Sigmoid colon (tissue), 7 donors: Measurements from ENCODE around the gene PHLPP1. TPM values are rescaled to one million over a fixed set of nuclear protein-coding genes. Genes with fewer than 3 reads are reported as not detected.
A peak's percentile ranks its signal among the peaks of the same experiment; 100 is the strongest.

Source experiments
- DNase-seq: peaks from one replicate; pipeline ENCODE4 v3.0.0-alpha.2; 2019
- H3K27ac ChIP-seq, 4 donors: fragments of 200-600 bp; sonication (generic); one replicate each; pipeline ENCODE4 v1.5.1; 2016 to 2019; ENCODE audit warnings: mild to moderate bottlenecking in 1 of 4
- H3K27me3 ChIP-seq, 3 donors: fragments of 200-600 bp; sonication (generic); one replicate each; pipeline ENCODE4 v1.5.1; 2019; ENCODE audit warnings: mild to moderate bottlenecking in 1 of 3
- H3K36me3 ChIP-seq, 4 donors: fragments of 200-600 bp; sonication (generic); one replicate each; pipeline ENCODE4 v1.5.1; 2016 to 2019
- H3K4me1 ChIP-seq, 4 donors: fragments of 200-600 bp; sonication (generic); one replicate each; pipeline ENCODE4 v1.5.1; 2017 to 2019
- H3K4me3 ChIP-seq, 4 donors: fragments of 200-600 bp; sonication (generic); one replicate each; pipeline ENCODE4 v1.5.1; 2017 to 2019; ENCODE audit warnings: mild to moderate bottlenecking in 2 of 4, moderate library complexity in 1 of 4
- H3K9me3 ChIP-seq, 4 donors: fragments of 200-600 bp in 3 of 4; sonication (generic) in 3 of 4; one replicate each; pipeline versions ENCODE4 v1.5.1 to v1.6.1; 2013 to 2019
- EP300 ChIP-seq, 4 donors: sonication (generic); formaldehyde crosslinking; IDR thresholded peaks; one replicate each; pipeline ENCODE4 v1.6.1; 2017; ENCODE audit warnings: antibody characterized with exemption in 4 of 4
- POLR2A ChIP-seq, 2 donors: fragments of 450-650 bp; IDR thresholded peaks; one replicate each; pipeline ENCODE4 v1.6.1; 2016; ENCODE audit warnings: antibody characterized with exemption in 2 of 2, mild to moderate bottlenecking in 2 of 2, moderate library complexity in 2 of 2
- POLR2AphosphoS5 ChIP-seq, 4 donors: sonication (generic); formaldehyde crosslinking; IDR thresholded peaks; one replicate each; pipeline ENCODE4 v1.6.1; 2017; ENCODE audit warnings: antibody characterized with exemption in 4 of 4
- whole genome bisulfite sequencing, 2 donors: extraction: QIAGEN DNeasy Blood & Tissue Kit; methylation state at CpG; one replicate each; pipeline ENCODE4 v1.1.7; 2013; 5-methylcytosine and 5-hydroxymethylcytosine counted together
- intact Hi-C: fragments of 100-400 bp; cut with DNase I; formaldehyde crosslinking; loops from one replicate; pipeline ENCODE4 v1.15.1; 2023
- polyA plus RNA-seq, 3 donors: library from polyadenylated mRNA; stranded (reverse); fragments of 200-250 nt; gene quantifications; one replicate each; pipeline ENCODE4 v1.2.3, GENCODE V29; 2013
- total RNA-seq, 4 donors: library from RNA; depleted of rRNA; stranded (reverse); fragments of >200 nt; gene quantifications; one replicate each; pipeline ENCODE4 v1.1.0, GENCODE V29; 2016
- TF ChIP-seq, protein P1 (sequence below), 4 experiments: fragments of 450-650 bp in 3 of 4; fragments of 200-600 bp in 1 of 4; IDR thresholded peaks; one replicate each; pipeline ENCODE4 v1.5.1; 2016 to 2019; ENCODE audit warnings: antibody characterized with exemption in 4 of 4, mild to moderate bottlenecking in 3 of 4, moderate library complexity in 2 of 4
- donor health status: healthy with polysubstance abuse.
- donor health status: Bipolar disorder and iron deficiency.
- donor health status: healthy.

Gene PHLPP1
- total and polyA plus RNA-seq, 7 donors, result 4.2 to 18.6 (median 7.1) TPM

- TF ChIP-seq, protein P1, sequence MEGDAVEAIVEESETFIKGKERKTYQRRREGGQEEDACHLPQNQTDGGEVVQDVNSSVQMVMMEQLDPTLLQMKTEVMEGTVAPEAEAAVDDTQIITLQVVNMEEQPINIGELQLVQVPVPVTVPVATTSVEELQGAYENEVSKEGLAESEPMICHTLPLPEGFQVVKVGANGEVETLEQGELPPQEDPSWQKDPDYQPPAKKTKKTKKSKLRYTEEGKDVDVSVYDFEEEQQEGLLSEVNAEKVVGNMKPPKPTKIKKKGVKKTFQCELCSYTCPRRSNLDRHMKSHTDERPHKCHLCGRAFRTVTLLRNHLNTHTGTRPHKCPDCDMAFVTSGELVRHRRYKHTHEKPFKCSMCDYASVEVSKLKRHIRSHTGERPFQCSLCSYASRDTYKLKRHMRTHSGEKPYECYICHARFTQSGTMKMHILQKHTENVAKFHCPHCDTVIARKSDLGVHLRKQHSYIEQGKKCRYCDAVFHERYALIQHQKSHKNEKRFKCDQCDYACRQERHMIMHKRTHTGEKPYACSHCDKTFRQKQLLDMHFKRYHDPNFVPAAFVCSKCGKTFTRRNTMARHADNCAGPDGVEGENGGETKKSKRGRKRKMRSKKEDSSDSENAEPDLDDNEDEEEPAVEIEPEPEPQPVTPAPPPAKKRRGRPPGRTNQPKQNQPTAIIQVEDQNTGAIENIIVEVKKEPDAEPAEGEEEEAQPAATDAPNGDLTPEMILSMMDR (IDR thresholded peaks at IDR 0.05), result no peak
- TF ChIP-seq POLR2A (IDR thresholded peaks at IDR 0.05), result no peak
- TF ChIP-seq EP300 (IDR thresholded peaks at IDR 0.05), result peak in 1 of 4 donors; percentile 33
- peak in 3 of 4 donors; percentile 23 to 80 (median 36) for TF ChIP-seq POLR2AphosphoS5 (IDR thresholded peaks at IDR 0.05)
- intact Hi-C loops, result no loop called here
- Histone ChIP-seq H3K27me3 (no peaks in the 10 kb centered on the region), H3K9me3 (no peaks in the 10 kb centered on the region), H3K4me1 (no peaks in the 10 kb centered on the region), H3K36me3 (no peaks in the 10 kb centered on the region), H3K27ac (no peak overlapping the region), H3K4me3 (no peak overlapping the region)
- WGBS, 2 donors, result 74 to 81% methylated on average over 7 of the region's 7 CpGs
- DNase-seq, result peak; percentile 95
Observed at GRCh38 chr18:62999392-62999791, 284.1 kb downstream of the PHLPP1 start.

DNA sequence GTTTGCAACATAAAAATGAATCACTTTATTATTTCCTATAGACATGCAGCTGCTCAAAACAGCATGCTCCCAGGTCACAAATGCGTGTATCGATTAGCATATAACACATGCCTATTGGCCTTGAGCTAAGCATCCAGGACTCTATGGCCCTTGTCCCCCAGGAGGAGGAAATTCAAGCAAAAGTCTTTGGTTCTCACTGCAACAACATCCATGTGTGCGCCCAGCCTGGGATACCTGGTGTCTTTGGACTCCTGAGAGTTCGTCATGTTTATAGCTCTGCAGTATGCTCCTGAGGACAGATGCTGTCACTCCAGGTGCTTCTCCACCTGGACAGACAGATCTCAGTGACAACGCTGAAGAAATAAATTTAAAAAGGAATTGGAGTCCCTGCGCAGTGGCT lies 284.6 kb downstream of the PHLPP1 start:
- no peaks in the 10 kb centered on the region for H3K36me3 ChIP-seq
- no peaks in the 10 kb centered on the region for H3K9me3 ChIP-seq
- no peak for DNase-seq
- H3K27me3 ChIP-seq, result no peaks in the 10 kb centered on the region
- intact Hi-C loops, result no loop called here
- no peak overlapping the region for H3K27ac ChIP-seq
- no peak overlapping the region for H3K4me3 ChIP-seq
- no peak for TF ChIP-seq EP300 (IDR thresholded peaks at IDR 0.05)
- TF ChIP-seq, protein P1 (IDR thresholded peaks at IDR 0.05), result no peak
- no peak for TF ChIP-seq POLR2AphosphoS5 (IDR thresholded peaks at IDR 0.05)
- TF ChIP-seq POLR2A (IDR thresholded peaks at IDR 0.05), result no peak
- WGBS, 2 donors, result 93 to 94% methylated on average over 6 of the region's 6 CpGs
- no peaks in the 10 kb centered on the region for H3K4me1 ChIP-seq

DNA sequence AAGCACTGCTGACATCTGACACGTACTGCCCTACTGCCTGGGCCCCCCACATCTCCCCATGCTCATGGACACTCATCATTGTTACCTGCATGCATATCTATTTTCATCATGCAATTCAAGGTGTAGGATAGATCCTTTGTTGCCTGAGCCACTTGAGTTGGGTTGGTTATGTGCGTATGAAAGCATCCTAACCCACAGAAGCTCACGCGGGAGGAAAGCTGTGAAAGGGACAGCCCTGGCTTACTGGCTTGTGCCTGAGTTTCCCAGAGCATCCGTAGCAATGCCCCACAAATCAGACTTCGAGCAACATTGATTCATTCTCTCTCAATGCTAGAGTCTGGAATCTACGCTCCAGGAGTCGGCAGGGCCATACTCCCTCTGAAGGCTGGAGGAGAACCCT lies 285.5 kb downstream of the PHLPP1 start:
- no peak overlapping the region for H3K27ac ChIP-seq
- H3K9me3 ChIP-seq, result no peaks in the 10 kb centered on the region
- WGBS, 2 donors, result 89 to 96% methylated on average over 8 of the region's 8 CpGs
- TF ChIP-seq POLR2A (IDR thresholded peaks at IDR 0.05) (no peak), POLR2AphosphoS5 (IDR thresholded peaks at IDR 0.05) (no peak)
- no peaks in the 10 kb centered on the region for H3K27me3 ChIP-seq
- no peak for DNase-seq
- H3K36me3 ChIP-seq, result no peaks in the 10 kb centered on the region
- intact Hi-C loops, result no loop called here
- H3K4me3 ChIP-seq, result no peak overlapping the region
- H3K4me1 ChIP-seq, result no peaks in the 10 kb centered on the region

DNA sequence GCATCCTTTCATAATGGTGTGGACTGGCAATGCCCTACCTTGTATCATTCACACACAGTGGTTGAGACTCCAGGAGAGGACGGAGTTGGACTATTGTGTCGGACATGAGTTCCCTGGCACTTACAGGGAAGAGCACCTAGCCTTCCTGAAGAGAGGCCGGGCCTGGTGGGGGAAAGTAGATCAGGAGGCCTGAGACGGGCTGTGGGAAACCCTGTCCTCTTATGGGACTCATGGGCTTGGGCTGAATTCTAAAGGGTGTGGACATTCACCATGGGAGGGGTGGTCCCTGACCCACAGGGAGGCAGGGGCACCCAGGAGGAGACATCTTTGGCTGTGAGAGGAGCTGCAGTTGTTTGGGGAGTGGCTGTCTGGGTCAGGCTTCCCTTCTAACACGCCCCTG lies 286.5 kb downstream of the PHLPP1 start:
- Histone ChIP-seq H3K4me1 (no peaks in the 10 kb centered on the region), H3K36me3 (no peaks in the 10 kb centered on the region), H3K27ac (no peak overlapping the region), H3K27me3 (no peaks in the 10 kb centered on the region), H3K9me3 (no peaks in the 10 kb centered on the region), H3K4me3 (no peak overlapping the region)
- no peak for DNase-seq
- intact Hi-C loops, result no loop called here
- TF ChIP-seq EP300 (IDR thresholded peaks at IDR 0.05) (no peak), POLR2AphosphoS5 (IDR thresholded peaks at IDR 0.05) (no peak), POLR2A (IDR thresholded peaks at IDR 0.05) (no peak)
- TF ChIP-seq, protein P1 (IDR thresholded peaks at IDR 0.05), result no peak
- 95 to 97% methylated on average over 5 of the region's 5 CpGs for WGBS, 2 donors

GRCh38 chr18:63002305-63002704 lies 287.0 kb downstream of the PHLPP1 start:
- intact Hi-C loops, result no loop called here

More at GRCh38 chr18:63002305-63002704, 287.0 kb downstream of the PHLPP1 start:
- H3K27me3 ChIP-seq, result no peaks in the 10 kb centered on the region
- TF ChIP-seq EP300 (IDR thresholded peaks at IDR 0.05) (no peak), POLR2AphosphoS5 (IDR thresholded peaks at IDR 0.05) (no peak)
- TF ChIP-seq, protein P1 (IDR thresholded peaks at IDR 0.05), result no peak
- WGBS, 2 donors, result 91 to 92% methylated on average over 6 of the region's 6 CpGs
- H3K36me3 ChIP-seq, result no peaks in the 10 kb centered on the region
- no peak for DNase-seq
- no peak overlapping the region for H3K4me3 ChIP-seq
- no peak overlapping the region for H3K27ac ChIP-seq
- H3K9me3 ChIP-seq, result no peaks in the 10 kb centered on the region
- H3K4me1 ChIP-seq, result no peaks in the 10 kb centered on the region
